HG03565 (cell line): ENCODE results near the gene ZNF653.
"Not testable (repeated sequence)": the region's sequence is repeated elsewhere in the genome, so short reads cannot be mapped to it uniquely, and the experiment has no call there.

Experiments
- ATAC-seq: cut with Tn5 transposase; IDR thresholded peaks from one replicate; pipeline ENCODE4 v1.9.1; 2021; ENCODE audit warnings: mild to moderate bottlenecking, moderate library complexity; ENCODE audit not compliant: unreplicated experiment

The ZNF653 gene

DNA sequence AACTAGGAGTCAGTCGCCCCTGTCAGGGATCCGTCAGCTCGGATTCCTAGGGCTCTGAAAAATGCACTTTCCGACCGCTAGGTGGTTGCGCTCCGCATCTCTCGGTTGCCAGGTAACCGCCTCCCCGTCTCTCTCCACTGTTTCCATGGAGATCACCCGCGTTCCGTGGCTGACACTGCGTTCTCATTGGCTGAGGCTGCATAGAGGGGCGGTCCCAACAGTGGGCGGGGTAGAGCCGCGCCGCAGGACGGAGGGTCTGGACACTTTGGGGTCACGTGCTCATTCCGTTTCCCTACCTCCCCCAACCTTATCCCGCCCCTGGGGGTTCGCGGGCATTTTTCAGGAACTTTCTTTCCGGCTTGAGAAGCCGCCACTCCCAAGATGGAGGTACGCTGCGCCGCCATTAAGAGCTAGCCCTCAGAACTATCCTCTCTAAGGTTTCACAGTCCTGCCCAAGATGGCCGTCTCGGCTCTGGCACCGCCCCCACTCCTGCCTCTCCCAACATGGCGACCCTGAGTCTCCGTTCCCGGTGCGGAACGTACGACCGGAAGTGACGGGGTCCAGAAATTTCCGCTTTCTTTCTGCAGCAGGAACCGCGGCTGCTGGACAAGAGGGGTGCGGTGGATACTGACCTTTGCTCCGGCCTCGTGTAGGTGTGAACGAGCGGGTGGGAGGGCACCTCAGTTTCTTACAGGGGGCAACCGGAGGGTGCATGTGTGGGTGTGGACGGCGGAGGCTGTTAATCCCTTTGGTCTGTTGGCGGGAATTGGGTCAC, 70.4 kb downstream of the ZNF653 start, which contains the start of the genes ODAD3 and PRKCSH:
Gene ODAD3 (minus strand): TSS at position 65 of the 776 bp plus-strand sequence. CDS start 105 bp downstream, outside the sequence.
Gene PRKCSH (plus strand): TSS at position 579 of the 776 bp plus-strand sequence. CDS start 483 bp downstream, outside the sequence.
- ATAC-seq = peak; percentile 74

DNA sequence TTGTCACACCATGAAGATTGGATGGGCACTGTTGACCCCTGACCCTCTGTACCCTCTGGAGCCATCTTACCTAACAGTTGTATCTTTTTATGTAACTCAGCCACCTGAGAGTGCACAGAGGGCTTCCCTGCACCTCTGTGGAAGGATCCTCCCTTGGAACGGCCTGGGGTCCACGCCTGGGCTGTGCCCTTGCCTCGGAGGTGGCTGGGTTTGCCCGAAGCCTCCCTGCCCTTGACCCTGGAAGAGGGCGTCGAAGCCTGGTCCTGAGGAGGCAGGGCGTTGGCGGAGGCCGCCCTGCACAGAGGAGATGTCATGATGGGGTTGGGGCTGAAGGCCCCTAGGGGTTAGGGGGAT, 71.0 kb downstream of the ZNF653 start:
- ATAC-seq = no peak

DNA sequence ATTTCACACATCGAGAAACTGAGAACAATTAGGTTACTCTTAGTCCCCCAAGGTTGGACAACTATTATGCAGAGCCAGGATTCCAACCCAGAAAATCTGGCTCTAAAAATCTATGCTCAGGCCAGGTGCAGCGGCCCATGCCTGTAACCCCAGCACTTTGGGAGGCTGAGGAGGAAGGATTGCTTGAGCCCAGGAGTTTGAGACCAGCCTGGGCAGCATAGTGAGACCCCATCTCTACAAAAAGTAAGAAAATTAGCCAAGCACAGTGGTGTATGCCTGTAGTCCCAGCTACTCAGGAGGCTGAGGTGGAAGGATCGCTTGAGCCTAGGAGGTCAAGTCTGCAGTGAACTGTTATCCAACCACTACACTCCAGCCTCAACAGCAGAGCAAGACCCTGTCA, 72.1 kb downstream of the ZNF653 start:
- ATAC-seq = not testable (repeated sequence)
